ENCODE data around the gene CHMP3. TPM values are rescaled to one million over a fixed set of nuclear protein-coding genes. Genes with fewer than 3 reads are reported as not detected.

The CHMP3 gene
- total and polyA plus RNA-seq, 2 of the 8 experiments (the other 6 are each of a cell fraction or from before 2014, with no cell fraction given) = 11.7 to 21.9 TPM

- DNase-seq (ENCODE audit: low read depth in 1 of 2, low spot score in 2 of 2) (no peak), FAIRE-seq (no peak)
- Histone ChIP-seq H2AK5ac (ENCODE audit: low read depth, low read length) (no peak overlapping the region), H3K56ac (replicated peaks; ENCODE audit: insufficient read length, low read depth, low read length) (no peak overlapping the region), H3K4me1 (replicated peaks in 1 of 4; ENCODE audit: control insufficient read depth in 3 of 4, insufficient read depth in 4 of 4, low read length in 3 of 4) (no peaks in the 10 kb centered on the region), H3K79me1 (ENCODE audit: low read depth, low read length) (no peaks in the 10 kb centered on the region), H3K27me3 (replicated peaks in 1 of 4; ENCODE audit: control insufficient read depth in 3 of 4, extremely low read depth in 1 of 4, insufficient read depth in 3 of 4, low read length in 3 of 4) (no peaks in the 10 kb centered on the region), H3K36me3 (ENCODE audit: control insufficient read depth in 2 of 4, insufficient read depth in 4 of 4, low read length in 3 of 4) (peaks cover 17 to 73% (median 33%) of the 10 kb centered on the region in 4 experiments; a peak in 6 of 8 replicates), H3K23me2 (ENCODE audit: low read depth, low read length) (no peaks in the 10 kb centered on the region), H2AFZ (ENCODE audit: low read length) (no peak overlapping the region), H4K5ac (ENCODE audit: insufficient read length, low read depth, low read length) (no peak overlapping the region), H4K91ac (replicated peaks; ENCODE audit: insufficient read length, low read length) (no peak overlapping the region), H3K18ac (ENCODE audit: extremely low read depth, low read length) (no peak overlapping the region), H3K79me2 (ENCODE audit: control insufficient read depth in 1 of 2, insufficient read depth in 2 of 2, low read length in 2 of 2) (peaks cover 0 to 8% of the 10 kb centered on the region in 2 experiments; a peak in 1 of 4 replicates), H3K9me3 (ENCODE audit: insufficient read depth in 2 of 2, low read depth in 1 of 2, low read length in 1 of 2) (no peaks in the 10 kb centered on the region), H2BK12ac (ENCODE audit: low read depth, low read length) (no peak overlapping the region), H3K9ac (replicated peaks in 1 of 4; ENCODE audit: extremely low read depth in 1 of 4, low read depth in 3 of 4, low read length in 3 of 4) (no peak overlapping the region), H4K8ac (ENCODE audit: extremely low read depth, insufficient read depth, low read length) (no peak overlapping the region), H3K14ac (ENCODE audit: insufficient read length) (no peak overlapping the region), H2BK120ac (replicated peaks; ENCODE audit: low read depth, low read length) (no peak overlapping the region), H3K23ac (ENCODE audit: insufficient read length) (no peak overlapping the region), H2BK5ac (ENCODE audit: low read depth, low read length) (no peak overlapping the region), H4K20me1 (replicated peaks in 1 of 2; ENCODE audit: control insufficient read depth in 1 of 2, insufficient read depth in 2 of 2, low read length in 2 of 2) (no peaks in the 10 kb centered on the region), H3K27ac (ENCODE audit: low read depth, low read length) (no peak overlapping the region), H2BK15ac (ENCODE audit: low read length) (no peak overlapping the region), H3K4me2 (ENCODE audit: insufficient read depth in 1 of 2, low read depth in 2 of 2, low read length in 2 of 2) (no peak overlapping the region), H3K4ac (replicated peaks; ENCODE audit: insufficient read length, low read depth, low read length) (no peak overlapping the region), H3K4me3 (ENCODE audit: extremely low read depth in 1 of 4, insufficient read depth in 2 of 4, low read depth in 3 of 4, low read length in 4 of 4) (no peak overlapping the region), H2BK20ac (ENCODE audit: low read length) (no peak overlapping the region)
- POLR2A ChIA-PET (ENCODE audit: partially characterized antibody) = interaction anchor here (1.0 to 1.3 kb wide), 2 partner anchors 12 to 14 kb away, joined by 4 to 5 read pairs; no protein-coding TSS in a partner anchor
- CTCF ChIA-PET (ENCODE audit: partially characterized antibody) = no interaction called here
- TF ChIP-seq RNF2 (IDR thresholded peaks at IDR 0.05; ENCODE audit: borderline replicate concordance, low read depth, low read length, missing control alignments, poor library complexity, severe bottlenecking) = no peak
- no peak for TF ChIP-seq GTF2F1 (IDR thresholded peaks at IDR 0.05; ENCODE audit: borderline replicate concordance, low read depth, low read length)
- no peak for TF ChIP-seq SAP30 (IDR thresholded peaks at IDR 0.05; ENCODE audit: insufficient read depth, insufficient replicate concordance, low read length)
- no peak for TF ChIP-seq ATF2 (IDR thresholded peaks at IDR 0.05; ENCODE audit: low read length)
- TF ChIP-seq CEBPB (IDR thresholded peaks at IDR 0.05; ENCODE audit: low read depth, low read length) = no peak
- TF ChIP-seq CHD1 (IDR thresholded peaks at IDR 0.05; ENCODE audit: low read depth, low read length) = no peak
Measured at GRCh38 chr2:86454238-86454637, 109.0 kb downstream of the CHMP3 start.

All from H1 (cell line).